IMR-90 (cell line): ENCODE data around the gene TP53BP1.

Experiments
- CTCF ChIP-seq: conservative IDR thresholded peaks from 2 replicates; pipeline ENCODE4 v1.5.1; 2012; ENCODE audit warnings: mild to moderate bottlenecking, low read depth, low read length, improper control_type of control experiment
- MAFK ChIP-seq: IDR thresholded peaks from 2 replicates; pipeline ENCODE4 v1.6.1; 2012; ENCODE audit warnings: low read depth, low read length, improper control_type of control experiment
- MXI1 ChIP-seq: IDR thresholded peaks from 2 replicates; pipeline ENCODE4 v1.6.1; 2012; ENCODE audit warnings: low read depth, mild to moderate bottlenecking, low read length, moderate library complexity, borderline replicate concordance
- POLR2A ChIP-seq: IDR thresholded peaks from 2 replicates; pipeline ENCODE4 v1.6.1; 2012; ENCODE audit warnings: mild to moderate bottlenecking, low read depth, low read length
- SMC3 ChIP-seq: fragments of 150-350 bp; IDR thresholded peaks from 2 replicates; pipeline ENCODE4 v1.6.1; 2016; ENCODE audit warnings: low read depth, mild to moderate bottlenecking, antibody characterized with exemption, low read length, moderate library complexity

DNA sequence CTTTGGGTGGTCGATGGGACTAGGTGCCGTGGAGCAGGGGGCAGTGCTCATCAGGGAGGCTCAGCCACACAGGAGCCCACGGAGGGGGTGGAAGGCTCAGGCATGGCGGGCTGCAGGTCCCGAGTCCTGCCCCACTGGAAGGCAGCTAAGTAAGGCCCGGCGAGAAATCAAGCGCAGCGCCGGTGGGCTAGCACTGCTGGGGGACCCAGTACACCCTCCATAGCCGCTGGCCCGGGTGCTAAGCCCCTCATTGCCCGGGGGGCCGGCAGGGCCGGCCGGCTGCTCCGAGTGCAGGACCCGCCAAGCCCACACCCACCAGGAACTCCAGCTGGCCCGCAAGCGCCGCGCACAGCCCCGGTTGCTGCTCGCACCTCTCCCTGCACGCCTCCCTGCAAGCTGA, 19.1 kb downstream of the TP53BP1 start:
- no peak for TF ChIP-seq CTCF
- TF ChIP-seq MXI1: no peak
- no peak for TF ChIP-seq POLR2A
- no peak for TF ChIP-seq SMC3
- TF ChIP-seq MAFK: no peak
